Stimulated activated CD8-positive, alpha-beta memory T cell treated with anti-CD3 and anti-CD28 coated beads, Interleukin-2, amount 100 ng/mL, for 1 hour (primary cell): ENCODE data around the gene PTPRR.
"Not testable (repeated sequence)": the region's sequence is repeated elsewhere in the genome, so short reads cannot be mapped to it uniquely, and the experiment has no call there.

Source experiments
- DNase-seq, 2 donors: peaks; one replicate each; pipeline ENCODE4 v3.0.0-alpha.2; 2020; ENCODE audit warnings: low read depth in 2 of 2

Gene PTPRR

GRCh38 chr12:70840656-70841350 lies 79.7 kb downstream of the PTPRR start:
- no peak for DNase-seq

- DNase-seq = no peak
Observed at GRCh38 chr12:70839544-70839943, 81.0 kb downstream of the PTPRR start.

GRCh38 chr12:70838127-70838526 lies 82.4 kb downstream of the PTPRR start:
- DNase-seq = no peak

- no peak for DNase-seq
Observed at GRCh38 chr12:70837026-70837425, 83.5 kb downstream of the PTPRR start.

- DNase-seq = no peak
Observed at GRCh38 chr12:70835948-70836347, 84.6 kb downstream of the PTPRR start.

- DNase-seq = no peak
Observed at GRCh38 chr12:70831543-70831942, 89.0 kb downstream of the PTPRR start.

- no peak for DNase-seq
Observed at GRCh38 chr12:70830221-70831061, 90.1 kb downstream of the PTPRR start.

- DNase-seq = no peak
Observed at GRCh38 chr12:70829070-70829469, 91.5 kb downstream of the PTPRR start.

GRCh38 chr12:70828351-70828750 lies 92.2 kb downstream of the PTPRR start:
- no peak for DNase-seq

- no peak for DNase-seq
Observed at GRCh38 chr12:70826156-70826555, 94.4 kb downstream of the PTPRR start.

GRCh38 chr12:70824511-70824910 lies 96.0 kb downstream of the PTPRR start:
- no peak for DNase-seq

GRCh38 chr12:70823182-70823976 lies 97.2 kb downstream of the PTPRR start:
- DNase-seq = no peak

GRCh38 chr12:70822412-70822811 lies 98.1 kb downstream of the PTPRR start:
- DNase-seq = no peak

- DNase-seq = no peak
Observed at GRCh38 chr12:70815971-70816391, 104.6 kb downstream of the PTPRR start.

- no peak for DNase-seq
Observed at GRCh38 chr12:70815056-70815455, 105.5 kb downstream of the PTPRR start.

GRCh38 chr12:70813559-70813958 lies 107.0 kb downstream of the PTPRR start:
- DNase-seq = no peak

GRCh38 chr12:70812136-70812535 lies 108.4 kb downstream of the PTPRR start:
- no peak for DNase-seq

- DNase-seq = no peak
Observed at GRCh38 chr12:70809887-70810286, 110.7 kb downstream of the PTPRR start.

- not testable (repeated sequence) for DNase-seq
Observed at GRCh38 chr12:70807993-70808392, 112.5 kb downstream of the PTPRR start.

GRCh38 chr12:70806827-70807226 lies 113.7 kb downstream of the PTPRR start:
- DNase-seq = no peak

- no peak for DNase-seq
Observed at GRCh38 chr12:70806043-70806442, 114.5 kb downstream of the PTPRR start.

GRCh38 chr12:70798016-70798783 lies 122.3 kb downstream of the PTPRR start:
- DNase-seq = no peak
